CD4-positive, alpha-beta T cell treated with Interferon gamma for 1 hour (primary cell): Measurements from ENCODE around the gene FAM98C.
"Not testable (repeated sequence)": the region's sequence is repeated elsewhere in the genome, so short reads cannot be mapped to it uniquely, and the experiment has no call there.

ENCODE experiments used
- DNase-seq: peaks from one replicate; pipeline ENCODE4 v3.0.0-alpha.2; 2020

Gene FAM98C

DNA sequence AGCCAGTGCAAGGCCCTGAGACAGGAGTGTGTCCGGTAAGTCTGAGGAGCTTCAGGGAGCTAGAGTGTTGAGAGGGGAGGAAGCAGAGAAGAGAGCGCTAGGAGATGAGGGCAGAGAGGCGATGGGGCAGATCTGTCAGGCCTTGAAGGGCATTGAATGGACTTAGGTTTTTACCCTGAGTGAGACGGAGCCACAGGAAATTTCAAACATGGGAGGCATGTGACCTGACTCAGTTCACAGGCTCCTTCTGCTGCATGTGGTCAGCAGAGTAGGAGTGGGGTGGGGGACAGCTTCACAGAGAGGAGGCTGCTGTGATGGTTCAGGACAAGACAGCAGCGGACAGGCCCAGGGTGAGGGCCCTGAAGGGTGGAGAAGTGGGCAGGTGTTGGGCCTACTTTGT is 2.5 kb upstream of the FAM98C start:
- no peak for DNase-seq

DNA sequence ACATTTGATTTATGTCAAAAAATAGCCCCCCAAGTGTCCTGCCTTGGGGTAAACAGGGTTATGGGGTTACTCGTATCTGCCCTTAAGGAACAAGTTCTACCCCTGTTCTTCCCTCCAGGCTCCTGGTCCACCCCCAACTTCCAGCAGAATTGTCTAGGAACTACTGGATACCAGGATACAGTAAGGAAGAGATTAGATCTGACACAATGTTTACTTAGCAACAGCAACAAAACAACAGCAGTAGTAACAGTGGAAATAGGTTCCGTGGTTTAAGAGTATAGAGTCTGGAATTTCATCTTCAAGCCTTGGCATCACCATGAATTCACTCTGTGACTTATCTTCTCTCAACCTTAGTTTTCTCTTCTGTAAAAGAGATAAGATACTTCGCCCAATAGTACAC is 1.7 kb upstream of the FAM98C start:
- no peak for DNase-seq

DNA sequence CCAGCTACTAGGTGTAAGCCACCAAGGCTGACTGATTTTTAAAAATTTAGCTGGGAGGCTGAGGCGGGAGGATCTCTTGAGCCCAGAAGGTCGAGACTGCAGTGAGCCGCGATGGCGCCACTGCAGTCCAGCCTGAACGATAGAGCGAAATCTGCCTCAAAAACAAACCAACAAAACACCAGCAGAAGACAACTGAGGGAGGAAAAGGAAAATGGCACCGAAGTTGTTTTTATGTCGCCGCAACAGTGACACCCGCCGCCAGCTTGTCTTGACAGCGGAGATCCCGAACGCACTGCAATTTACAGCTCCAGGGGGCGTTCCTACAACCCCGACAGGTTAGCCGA is 298 bp upstream of the FAM98C start:
- no peak for DNase-seq

DNA sequence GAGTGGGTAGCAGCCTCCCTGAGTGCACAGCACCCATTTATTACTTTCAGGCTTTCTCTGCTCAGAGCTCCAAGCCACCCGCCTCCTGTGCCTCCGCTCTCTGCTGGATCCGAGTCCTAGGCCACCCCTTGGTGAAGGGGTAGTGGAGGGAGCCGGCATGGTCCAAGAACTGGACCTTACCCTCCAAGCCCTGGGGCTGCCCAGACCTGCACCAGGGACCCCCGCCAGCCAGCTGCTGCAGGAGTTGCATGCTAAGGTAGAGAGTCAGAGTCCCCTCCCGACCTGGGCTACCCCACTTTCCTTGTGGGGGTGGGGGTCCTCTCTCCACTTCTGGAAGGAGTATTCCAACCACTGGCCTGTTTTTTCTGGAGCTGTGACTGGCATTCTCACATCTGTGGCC is 2.0 kb downstream of the FAM98C start:
- no peak for DNase-seq

DNA sequence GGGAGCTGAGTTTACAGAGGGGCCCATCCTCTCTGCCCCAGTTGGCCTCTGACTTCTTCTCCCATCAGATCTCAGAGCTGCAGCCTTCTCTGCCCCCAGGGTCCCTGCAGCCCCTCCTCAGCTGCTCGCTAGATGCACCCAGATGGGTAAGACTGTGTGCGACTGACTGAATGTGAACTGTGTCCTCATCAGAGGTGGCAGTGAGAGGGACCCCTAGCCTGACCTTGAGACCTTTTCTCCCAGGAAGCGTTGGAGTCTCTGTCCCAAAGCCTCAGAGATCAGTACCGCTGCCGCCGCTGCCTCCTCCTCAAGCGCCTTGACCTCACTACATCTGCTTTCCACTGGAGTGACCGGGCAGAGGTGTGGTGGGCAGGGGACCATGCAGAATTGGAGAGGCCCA is 2.4 kb downstream of the FAM98C start:
- DNase-seq: no peak

DNA sequence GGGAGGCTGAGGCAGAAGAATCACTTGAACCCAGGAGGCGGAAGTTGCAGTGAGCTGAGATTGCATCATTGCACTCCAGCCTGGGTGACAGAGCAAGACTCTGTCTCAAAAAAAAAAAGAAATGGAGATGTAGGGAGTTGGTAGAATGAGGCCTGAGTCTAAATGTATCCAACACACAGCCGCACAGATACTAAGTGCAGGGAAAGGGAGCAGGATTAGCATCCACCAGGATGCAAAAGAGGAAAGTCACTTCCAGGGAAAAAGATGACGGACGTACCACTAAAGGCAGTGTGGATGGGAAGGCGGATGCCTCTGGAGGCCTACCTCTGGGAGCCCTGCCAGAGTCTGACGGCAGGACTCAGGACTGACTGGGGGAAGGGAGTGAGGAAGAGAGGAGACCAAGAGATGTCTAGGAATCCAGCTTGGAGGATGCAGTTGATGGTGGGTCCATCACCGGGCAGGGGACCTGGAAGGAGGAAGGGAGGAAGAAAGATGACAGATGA is 6.8 kb downstream of the FAM98C start:
- DNase-seq: no peak

DNA sequence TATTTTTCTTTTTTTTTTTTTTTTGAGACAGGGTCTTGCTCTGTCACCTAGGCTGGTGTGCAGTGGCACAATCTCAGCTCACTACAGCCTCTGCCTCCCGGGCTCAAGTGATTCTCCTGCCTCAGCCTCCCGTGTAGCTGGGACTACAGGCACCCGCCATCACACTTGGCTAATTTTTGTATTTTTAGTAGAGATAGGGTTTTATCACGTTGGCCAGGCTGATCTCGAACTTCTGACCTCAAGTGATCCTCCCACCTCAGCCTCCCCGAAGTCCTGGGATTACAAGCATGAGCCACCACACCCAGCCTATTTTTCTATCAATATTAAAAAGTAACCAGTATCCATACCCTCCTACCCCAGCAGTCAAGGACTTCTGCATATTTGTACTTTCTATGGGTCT is 7.5 kb downstream of the FAM98C start:
- not testable (repeated sequence) for DNase-seq

DNA sequence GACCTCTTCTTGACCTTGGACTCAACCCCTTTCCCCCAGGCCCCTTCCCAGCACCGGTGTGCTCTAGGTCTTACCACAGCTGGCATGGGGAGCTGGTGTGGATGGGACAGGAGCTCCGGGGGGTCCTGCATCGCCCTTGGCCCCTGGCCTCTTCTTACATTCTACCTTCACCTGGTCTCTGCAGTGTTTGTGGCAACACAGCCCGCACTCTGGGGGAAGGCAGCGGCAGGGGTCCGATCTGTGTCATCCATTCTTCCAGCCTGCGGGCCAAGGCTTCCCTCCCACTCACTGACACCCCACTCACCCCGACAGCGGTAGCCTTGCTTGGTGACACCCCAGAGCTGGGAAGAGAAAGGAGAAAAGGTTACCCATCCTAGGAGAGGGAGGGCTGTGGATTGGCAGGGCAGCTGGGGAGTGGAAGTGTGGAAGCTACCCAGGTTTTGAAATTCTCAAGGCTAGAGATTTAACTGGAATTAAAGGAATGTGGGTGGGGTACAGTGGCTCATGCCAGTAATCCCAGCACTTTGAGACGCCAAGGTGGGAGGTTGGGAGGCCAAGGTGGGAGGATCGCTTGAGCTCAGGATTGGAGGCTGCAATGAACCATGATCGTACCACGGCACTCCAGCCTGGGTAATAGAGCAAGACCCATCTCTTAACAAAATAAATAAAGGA is 8.3 kb downstream of the FAM98C start:
- DNase-seq: no peak

DNA sequence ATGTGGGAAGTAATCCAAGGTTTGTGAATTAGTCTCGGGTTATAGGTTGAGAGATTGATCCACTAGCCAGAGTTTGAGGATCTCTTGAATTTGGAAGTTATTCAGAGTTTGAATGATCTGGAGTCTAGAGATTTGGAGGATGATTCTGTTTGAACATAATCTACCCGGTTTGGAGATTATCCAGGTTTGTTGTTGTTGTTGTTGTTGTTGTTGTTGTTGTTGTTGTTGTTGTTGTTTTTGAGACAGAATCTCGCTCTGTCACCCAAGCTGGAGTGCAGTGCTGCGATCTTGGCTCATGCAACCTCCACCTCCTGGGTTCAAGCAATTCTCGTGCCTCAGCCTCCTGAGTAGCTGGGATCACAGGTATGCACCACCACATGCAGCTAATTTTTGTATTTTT is 9.0 kb downstream of the FAM98C start:
- DNase-seq: not testable (repeated sequence)

DNA sequence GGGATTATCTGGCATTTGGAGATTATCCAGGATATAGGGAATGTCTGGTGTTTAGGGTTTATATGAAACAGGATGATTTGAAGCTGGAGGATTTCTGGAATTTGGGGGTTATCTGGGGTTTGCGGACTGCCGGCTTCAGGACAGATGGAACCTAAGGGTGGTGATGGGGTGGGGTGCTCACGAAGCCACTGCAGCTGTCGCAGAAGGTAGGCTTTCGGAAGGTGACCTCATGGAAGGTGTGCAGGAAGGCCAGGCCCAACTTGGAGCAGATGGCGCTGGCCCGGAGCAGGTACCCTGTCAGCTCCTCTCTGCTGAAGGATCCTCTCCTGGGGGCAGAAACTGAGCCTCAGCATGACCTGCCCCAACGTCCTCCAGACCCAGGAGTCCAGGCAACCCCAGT is 9.6 kb downstream of the FAM98C start:
- no peak for DNase-seq

DNA sequence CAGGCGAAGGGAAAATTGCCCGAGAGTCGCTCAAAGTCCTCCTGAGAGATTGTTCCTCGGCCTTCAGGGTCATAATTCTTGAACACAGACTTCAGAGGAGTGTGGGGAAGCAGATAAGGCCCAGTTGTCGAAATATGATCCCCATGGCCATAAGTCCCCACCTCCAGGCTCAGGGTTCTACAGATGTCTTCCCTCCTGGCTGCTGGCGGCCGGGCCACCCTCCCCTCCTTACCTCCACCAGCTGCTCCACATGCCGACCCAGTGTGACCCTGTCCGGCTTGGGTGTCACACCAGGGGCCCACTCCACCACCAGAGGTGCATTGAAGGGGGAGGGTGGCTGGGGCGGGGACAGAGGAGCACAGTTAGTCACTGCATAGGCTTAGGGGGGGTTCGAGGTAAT is 10.1 kb downstream of the FAM98C start:
- DNase-seq: no peak

DNA sequence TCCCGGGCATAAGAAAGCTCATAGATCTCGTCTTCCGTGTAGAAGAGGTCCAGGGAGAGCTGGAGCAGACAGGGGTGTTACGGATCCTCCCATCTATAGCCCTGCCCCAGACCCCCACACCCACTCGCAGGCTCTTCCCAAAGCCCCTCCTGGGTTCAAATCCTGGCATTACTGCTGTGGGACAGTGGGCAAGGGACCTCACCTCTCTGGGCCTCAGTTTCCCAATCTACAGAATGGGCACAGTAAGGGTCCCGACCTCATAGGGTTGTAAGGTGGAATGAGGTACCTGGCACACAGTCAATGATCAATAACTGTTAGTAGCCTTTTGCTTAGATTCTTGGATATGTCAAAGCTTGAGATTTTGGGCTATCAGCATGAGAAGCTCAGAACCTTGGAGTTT is 10.5 kb downstream of the FAM98C start:
- DNase-seq: no peak

DNA sequence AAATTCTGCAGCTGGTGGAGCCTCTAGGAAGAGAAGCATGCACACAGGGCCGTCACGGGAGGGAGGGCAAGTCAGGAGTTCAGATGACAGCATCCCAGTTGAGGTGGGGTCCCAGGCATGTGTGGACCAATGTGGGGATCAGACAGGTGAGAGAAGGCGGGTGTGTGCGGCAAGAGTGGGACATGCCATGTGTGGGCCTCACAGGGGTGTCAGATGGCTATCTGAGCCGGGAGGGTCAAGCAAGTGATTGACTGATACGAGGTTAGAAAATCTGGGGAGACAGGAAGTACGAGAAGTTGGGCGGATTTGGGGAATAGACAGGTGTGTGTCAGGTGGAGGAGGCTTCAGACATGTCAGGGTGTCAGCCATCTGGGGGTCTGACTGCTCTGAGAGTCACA is 14.3 kb downstream of the FAM98C start:
- no peak for DNase-seq

DNA sequence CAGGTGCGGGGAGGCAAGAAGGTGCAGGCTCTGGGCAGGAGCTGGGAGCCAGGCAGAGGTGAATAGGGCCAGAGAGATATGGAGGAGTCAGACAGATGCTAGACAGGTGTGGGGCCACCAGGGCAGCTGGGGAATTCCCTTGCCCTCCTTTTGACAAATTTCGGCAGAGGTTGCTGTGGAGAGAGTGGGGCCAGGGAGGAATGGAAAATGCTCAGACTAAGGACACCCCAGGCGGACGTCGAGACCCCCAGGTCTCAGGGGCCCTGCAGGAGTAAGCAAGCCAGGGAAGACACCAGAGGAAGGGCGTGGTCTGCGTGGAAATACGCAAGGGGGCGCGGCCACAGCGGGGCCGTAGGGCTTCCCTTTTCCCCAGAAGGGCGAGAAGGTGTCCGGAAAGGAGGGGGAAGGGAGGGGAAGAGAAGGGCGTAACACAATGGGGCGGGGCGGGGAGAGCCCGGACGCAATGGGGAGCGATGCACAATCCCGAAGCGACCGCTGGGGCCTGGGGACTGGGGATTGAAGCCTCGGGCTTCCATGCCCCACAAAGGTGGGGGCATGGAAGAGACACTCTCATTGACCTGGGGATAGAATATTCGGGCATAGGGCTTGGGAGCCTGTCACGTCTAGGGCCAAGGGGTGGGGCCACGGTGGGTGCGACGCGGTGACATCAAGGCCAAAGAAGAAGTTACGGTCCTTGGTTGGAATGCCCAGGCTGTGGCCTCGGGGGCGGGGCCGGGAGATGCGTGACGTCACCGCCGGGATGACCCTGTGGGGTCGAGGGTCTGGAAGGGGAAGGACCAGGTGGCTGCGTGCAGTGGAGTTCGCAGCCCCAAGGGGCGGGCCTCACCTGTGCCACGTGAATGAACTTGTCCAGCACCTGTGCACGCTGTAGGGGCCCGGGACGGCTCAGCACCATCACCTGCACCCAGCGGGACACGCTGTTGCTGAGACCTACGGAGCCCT is 14.9 kb downstream of the FAM98C start:
- DNase-seq: peak; percentile 77

DNA sequence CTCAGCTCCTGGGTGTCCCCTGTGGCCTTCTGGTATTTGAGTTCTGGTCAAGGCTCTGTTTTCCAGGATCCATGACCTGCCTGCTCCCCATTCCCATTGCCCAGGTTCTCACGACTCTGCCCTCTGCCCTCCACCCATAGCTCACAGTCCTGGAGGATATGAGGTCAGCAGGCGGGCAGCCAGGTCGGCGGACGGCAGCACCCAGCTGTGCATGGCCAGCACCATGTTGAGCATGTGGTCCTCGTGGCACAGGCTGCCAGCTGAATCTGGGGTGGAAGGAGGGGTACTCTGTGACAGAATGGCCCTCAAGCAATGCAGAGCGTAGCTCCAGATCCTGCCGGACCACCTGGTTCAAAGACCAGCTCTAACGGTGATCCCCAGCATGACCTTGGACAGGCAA is 18.0 kb downstream of the FAM98C start:
- no peak for DNase-seq

DNA sequence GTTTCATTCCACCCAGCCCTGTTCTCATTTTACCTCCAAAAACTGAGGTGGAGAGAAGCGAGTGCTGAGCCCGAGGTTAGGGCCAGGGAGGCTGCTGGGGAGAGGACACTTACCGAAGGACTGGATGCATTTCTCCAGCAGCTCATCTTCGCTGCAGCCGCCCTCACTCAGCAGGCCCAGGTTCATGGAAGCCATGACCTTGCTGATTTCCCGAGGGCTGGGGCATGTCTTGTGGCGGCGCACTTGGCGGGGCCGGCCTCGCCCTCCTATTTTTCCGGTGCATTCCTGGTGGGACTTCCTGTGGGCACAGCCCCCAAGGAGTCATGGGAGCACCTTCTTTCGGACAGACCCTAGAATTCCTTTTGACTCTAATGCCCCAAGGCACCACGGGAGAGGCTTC is 19.0 kb downstream of the FAM98C start:
- no peak for DNase-seq

DNA sequence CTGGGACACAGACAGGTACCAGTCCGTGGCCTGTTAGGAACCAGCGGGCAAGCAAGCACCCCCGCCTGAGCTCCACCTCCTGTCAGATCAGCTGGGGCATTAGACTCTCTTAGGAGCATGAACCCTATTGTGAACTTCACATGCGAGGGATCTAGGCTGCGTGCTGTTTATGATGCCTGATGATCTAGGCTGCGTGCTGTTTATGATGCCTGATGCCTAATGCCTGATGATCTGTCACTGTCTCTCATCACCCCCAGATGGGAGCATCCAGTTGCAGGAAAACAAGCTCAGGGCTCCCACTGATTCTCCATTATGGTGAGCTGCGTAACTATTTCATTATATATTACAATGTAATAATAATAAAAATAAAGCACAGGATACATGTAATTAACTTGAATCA is 19.5 kb downstream of the FAM98C start:
- no peak for DNase-seq

DNA sequence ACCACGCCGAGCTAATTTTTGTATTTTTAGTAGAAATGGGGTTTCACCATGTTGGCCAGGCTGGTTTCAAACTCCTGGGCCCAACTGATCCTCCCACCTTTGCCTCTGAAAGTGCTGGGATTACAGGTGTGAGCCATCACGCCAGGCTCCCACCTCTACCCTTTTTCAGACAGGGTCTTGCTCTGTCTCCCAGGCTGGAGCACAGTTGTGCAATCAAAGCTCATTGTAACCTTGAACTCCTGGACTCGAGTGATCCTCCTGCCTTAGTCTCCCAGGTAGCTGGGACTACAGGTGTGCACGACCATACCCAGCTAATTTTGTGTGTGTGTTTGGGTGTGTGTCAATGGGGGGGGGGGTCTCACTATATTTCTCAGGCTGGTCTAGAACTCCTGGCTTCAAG is 21.4 kb downstream of the FAM98C start:
- no peak for DNase-seq

DNA sequence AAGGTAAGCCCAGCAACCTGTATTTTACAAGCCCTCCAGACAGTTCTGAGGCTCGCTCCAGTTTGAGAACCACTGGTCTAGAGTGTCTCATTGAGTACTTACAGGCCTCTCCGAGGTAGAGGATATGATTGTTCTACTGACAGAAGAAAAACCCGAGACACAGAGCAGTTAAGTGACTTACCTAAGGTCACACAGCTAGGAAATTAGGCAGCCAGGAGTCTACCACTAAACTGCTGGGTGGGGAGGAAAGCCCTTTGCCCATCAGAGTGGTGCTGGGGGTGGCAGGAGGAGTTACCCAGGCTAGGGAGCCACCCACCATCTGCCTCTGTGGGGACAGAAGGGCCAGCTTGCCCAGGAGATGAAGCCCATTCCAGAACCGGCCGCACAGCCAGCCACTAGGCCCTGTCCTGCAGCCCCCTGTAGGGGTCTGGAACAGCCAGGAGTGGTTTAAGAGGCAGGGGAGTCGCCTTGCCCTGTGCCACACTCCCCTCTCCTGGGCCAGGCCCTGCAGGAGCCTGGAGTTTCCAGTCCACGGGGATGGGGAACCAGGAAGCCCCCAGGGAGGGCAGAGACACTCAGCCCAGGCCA is 22.4 kb downstream of the FAM98C start:
- no peak for DNase-seq

DNA sequence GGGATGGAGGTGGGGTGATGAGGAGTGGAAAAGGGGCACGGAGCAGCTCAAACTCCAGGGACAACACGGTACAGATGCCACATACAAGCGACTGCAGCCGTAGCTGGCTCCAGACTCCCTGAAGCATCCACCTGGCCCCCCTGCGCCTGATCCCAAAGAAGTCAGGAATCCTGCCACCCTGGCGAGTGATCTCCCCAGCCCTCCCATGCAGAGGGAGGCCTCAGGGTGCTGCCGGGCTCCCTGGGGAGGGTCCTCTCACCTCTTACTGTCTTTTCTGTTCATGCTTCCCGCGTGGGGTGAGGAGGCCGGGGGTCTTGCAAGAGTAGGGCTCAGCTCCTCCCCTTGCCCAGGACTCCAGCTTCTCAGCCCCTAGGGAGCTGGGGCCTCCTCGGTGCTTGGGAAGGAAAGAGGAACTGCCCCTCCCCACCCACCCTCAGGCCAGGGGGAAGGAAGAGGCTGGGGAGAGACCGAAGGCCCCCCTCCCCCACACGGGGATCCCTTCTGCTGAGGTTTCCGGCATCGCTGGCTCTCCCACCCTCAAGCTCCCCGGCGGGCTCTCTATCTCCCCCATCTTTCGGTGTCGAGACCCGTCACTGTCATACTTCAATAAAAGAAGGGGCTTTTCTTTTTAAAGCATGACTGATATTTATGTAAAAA is 23.0 kb downstream of the FAM98C start, which contains the start of gene RASGRP4:
RASGRP4 (minus strand) TSS at position 410 of the 657 bp plus-strand sequence; CDS start at position 282, 128 bp downstream.
- DNase-seq: peak; percentile 57

DNA sequence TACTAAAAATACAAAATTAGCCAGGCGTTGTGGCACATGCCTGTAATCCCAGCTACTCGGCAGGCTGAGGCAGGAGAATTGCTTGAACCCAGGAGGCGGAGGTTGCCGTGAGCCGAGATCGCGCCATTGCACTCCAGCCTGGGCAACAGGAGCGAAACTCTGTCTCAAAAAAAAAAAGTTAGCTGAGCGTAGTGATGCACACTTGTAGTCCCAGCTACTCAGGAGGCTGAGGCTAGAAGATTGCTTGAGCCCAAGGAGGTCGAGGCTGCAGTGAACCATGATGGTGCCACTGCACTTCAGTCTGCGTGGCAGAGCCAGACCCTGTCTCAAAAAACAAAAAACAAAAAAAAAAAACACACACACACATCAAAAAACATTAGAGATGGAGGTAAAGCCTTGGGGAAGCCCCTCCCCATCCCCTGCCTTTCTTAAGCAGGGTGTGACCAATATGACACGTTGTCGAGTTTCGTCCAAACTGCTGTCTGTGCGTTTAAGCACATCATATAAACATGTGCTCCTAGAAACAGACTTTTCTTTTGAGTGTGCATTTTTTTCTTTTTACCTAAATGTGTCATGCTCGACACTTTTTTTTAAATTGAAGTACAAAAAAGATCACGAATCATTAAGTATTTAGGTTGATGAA is 24.3 kb downstream of the FAM98C start:
- DNase-seq: peak; percentile 13

DNA sequence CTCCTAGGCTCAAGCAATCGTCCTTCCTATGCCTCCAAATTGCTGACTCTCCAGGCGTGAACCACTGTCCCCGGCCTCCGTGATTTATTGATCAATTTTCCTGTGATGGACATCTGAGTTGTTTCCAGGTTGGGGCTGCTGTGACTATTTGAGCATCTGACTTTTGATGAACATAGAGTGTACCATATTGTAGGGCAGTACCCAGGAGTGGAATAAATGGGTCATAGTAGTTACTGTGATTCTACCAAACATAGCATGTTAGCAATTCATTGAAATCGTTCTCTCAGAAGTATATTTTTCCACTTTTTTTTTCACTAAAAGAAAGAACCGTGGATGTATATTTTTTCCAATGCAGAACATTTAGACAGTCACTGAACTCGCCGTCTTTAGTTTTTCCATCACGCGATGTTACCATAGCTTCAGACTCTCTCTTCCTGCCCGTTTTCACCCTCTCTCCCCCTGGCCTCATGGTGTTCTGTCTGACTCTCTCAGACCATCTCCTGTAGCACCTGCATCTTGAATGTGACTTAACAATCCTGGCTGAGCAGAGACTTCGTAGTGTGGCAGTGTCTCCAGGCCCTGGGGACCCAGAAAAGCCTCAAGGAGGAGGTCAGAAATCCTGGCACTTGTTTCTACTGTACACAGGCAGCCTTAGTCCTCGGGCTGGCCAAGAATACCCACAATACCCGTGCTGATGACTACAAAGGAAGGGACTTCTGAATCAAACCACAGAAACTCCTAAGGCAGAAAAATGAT is 26.3 kb downstream of the FAM98C start:
- no peak for DNase-seq
